Measurements from ENCODE around the gene C1orf105.

The C1orf105 gene

DNA sequence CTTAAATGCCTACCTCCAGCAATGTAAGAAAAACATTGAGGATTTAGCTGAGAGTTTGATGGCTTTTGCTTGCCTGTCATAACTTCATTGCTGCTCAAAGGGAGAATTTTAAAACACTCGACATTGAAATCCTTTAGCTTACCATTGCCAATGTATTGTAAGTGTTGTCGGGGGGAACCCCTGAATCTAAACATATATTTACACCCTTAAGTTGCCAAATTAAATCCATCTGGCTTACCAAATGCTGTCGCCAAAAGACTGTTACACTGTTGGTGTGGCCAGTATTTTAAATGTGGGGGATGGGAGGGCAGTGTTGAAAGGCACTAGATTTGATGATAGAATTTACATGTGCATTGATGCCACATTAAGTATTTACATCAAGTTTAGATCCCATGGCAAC, 24.9 kb upstream of the C1orf105 start:
- DNase-seq (ENCODE audit: low read depth in 2 of 2, low spot score in 1 of 2) = no peak

DNA sequence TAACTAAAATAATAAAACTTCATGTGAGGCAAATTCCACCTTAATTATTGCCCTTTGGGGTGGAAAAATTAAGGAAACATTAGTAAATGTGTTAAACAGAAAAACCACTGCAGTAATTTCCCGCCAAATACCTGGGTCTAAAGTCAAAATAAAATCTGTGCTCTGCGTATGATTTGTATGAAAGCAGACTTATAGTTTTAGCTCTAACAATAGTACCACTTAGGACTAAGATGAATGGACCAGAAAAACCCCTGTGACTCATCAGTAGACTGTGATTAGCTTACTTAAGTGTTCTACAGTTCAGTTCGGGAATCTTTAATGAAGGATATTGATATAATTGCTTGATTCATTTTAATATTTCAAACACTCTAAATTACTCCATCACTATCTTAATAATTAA, 23.3 kb upstream of the C1orf105 start:
- no peak for DNase-seq (ENCODE audit: low read depth in 2 of 2, low spot score in 1 of 2)

DNA sequence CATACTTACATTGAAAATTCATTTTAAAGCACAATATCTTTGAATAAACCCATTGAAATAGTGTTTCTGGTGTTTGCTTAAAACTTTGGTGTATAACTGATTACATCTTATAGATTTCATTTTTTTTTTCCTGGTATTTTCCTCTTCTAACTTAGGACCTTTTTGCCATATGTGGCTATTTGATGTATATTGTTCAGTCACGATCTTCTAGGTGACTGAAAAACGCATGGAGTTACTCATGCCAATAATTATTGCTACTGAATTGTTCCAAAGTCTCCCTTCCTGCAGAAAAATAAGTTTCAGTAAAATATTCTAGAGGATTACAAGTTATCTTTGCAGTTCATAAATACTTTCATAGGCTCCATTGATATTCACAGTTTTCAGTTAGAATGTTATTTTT, 22.9 kb upstream of the C1orf105 start:
- DNase-seq (ENCODE audit: low read depth in 2 of 2, low spot score in 1 of 2) = no peak

DNA sequence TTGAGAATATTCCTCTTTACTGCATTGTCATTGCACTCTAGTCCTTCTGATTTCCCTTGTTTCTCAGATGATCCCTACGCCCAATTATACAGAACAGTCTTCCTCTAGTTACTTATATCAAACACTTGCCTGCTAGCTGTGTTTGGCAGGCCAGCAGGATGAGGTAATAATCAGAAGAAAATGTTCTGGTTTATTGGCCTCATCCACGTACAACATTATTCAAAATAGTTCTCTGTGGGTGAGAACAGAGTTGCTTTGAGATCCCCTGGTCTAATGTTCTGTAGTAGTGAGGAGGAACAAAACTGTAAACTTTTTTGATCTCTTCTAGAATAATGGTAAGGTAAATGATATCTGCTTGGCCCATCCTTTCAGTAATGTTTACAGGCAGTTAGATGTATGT, 22.3 kb upstream of the C1orf105 start:
- no peak for DNase-seq (ENCODE audit: low read depth in 2 of 2, low spot score in 1 of 2)

DNA sequence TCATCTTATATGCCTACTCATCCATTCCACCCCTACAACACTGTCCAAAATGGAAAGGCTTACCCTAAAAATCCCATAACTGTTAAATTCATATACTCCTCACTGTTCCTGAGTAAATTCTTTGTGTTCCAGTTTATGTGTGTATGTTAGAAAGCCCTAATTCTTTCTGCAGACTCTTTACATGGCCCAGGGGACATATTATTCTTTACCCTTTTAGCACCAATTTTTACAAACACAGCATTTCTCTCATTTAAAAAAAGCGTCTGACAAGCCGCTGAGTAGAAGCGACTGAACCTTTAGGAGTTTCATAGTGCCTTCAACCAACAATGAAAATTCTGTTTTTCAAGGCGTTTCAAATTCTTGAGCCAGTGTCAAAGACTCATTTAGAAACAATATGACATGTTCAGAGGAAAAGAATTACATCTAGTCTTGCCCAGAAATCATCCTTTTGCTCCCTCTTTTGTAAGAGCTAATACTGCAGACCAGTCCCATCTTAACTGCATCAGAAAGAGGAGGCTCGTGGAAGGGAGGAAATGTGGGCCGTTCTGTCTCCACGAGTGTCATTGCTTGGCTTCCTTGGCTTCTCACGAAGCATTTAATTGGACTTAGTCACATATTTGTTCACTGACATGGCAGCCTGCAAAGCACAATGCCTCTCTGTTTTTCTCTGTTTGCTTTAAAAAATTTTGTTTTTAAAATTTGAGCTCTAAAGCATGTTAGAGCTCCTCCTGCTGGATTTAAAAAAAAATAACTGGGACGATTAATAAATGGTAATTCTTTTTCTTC, 21.3 kb upstream of the C1orf105 start:
- no peak for DNase-seq (ENCODE audit: low read depth in 2 of 2, low spot score in 1 of 2)

DNA sequence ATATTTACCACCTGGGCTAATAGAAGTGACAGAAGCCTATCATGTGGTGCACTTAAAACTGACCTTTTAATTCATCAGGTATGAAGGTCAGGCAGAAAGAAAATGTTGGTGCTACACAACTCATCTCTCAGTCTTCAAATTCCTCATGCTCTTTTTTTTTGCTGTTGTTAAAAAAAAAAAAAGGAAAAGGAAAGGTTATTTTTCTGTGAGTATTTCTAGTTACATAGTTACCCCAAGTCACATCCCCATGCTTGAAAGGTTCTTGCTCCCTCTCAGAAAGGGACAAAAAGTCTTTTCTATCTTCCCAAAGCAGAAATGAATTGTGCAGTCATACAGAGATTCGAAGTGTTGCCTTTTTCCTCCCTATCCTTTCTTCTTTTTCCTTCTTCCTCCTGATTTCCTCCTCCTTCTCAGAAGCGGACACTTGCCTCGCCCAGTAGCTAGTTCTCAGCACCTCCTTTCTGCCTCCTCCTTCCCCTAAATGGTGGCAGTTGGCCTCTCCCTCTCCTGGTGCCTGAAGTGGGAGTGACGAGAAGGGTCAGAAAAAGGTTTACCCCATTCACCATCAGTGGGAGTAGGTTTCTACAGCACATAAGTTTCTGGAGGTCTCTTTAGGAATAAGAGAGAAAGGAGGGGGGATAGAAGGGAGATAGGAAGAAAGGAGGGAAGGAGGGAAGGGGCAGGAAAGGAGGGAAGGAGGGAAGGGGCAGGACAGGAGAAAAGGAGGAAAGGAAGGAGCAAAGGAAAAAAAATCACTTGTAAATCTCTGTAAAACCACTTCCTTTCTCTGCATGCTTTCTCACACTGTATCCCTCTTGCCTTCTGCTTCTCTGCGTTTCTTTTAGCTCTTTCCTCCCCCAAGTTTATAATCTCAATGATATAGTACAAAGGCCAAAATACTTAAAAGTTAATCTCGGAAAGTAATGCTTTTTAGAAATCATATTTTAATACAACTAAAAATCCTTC, 20.4 kb upstream of the C1orf105 start:
- DNase-seq (ENCODE audit: low read depth in 2 of 2, low spot score in 1 of 2) = no peak

DNA sequence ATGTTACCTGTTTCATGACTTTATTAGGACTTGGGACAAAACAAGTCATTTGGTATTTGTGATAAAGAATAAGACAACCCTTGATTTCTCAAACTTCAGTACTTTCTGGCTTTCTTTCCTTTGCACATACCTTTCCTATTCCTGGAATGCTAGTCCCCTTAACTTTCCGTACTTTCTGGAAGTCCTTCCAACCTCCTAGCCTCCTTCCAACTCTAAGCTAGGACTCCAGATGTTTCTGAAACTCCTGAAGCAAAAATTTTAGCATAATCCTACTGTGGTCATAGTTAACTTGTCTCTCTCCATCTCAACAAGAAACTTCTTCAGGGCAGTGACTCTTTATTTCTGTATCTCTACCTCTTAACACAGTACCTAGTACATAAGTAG, 19.8 kb upstream of the C1orf105 start:
- DNase-seq (ENCODE audit: low read depth in 2 of 2, low spot score in 1 of 2) = no peak

DNA sequence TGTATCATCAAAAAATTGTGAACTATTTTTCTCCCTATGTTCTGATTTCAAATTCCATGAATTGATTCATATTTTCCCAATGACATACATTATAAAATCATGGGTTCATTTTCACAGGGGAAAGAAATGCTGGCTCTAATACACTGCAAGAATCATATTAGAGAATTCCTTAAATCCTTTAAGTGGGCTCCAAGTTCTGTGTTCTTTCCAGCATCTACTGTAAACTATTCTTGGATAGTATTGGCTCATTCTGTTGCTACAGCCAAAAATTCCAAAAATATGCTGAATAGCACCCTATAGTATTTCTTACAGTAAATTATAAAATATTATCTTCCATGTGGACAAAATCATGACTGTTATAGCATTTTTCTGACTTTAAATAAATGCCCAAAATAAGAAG, 19.0 kb upstream of the C1orf105 start:
- no peak for DNase-seq (ENCODE audit: low read depth in 2 of 2, low spot score in 1 of 2)

DNA sequence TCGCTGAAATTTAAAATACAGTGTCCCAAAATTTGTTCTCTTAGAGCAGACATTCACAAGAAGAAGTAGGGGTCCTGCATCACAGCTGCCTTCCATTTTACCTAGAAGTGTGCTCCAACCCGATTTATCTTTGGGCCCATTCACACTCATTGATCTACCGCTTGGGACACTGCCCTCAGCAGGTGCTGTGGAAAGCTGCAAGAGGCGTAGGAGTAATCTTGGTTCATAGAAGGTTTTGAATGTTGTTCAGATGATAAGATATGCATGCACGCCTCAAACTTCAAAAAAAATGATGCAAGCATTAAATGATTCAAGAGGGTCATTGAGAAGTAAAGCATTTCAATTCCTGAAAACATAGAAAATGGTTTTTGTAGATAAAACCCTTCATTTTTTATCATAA, 18.6 kb upstream of the C1orf105 start:
- DNase-seq (ENCODE audit: low read depth in 2 of 2, low spot score in 1 of 2) = no peak

DNA sequence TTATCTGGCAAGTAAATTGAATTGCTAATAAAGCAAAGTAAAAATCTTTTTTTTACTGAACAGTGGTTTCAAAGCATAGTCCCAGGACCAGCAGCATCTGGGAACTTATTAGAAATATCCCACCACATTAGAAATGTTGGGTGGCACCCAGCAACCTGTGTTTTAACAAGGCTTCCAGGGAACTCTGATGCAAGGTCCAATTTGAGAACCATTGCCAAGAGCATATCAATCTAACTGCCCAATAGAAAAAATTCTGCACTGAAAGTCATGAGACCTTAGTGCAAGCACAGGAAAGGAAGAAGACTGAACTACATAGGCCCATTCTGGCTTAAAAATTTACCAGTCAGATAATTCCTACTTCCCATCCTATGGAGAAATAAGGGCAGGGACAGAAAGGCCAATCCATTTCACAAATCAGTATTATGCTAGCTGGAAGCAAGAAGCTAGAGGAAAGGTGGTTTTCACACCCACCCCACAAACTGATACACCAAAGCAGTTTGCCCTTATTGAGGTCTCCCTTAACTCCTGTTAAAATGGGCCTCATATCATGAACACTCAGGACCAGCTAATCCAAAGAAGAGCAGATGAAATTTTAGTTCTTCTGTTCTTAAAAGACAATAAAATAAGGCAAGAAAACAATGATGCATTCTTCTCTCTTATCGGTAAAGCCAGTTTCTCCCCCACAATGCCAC, 17.5 kb upstream of the C1orf105 start:
- DNase-seq (ENCODE audit: low read depth in 2 of 2, low spot score in 1 of 2) = no peak

DNA sequence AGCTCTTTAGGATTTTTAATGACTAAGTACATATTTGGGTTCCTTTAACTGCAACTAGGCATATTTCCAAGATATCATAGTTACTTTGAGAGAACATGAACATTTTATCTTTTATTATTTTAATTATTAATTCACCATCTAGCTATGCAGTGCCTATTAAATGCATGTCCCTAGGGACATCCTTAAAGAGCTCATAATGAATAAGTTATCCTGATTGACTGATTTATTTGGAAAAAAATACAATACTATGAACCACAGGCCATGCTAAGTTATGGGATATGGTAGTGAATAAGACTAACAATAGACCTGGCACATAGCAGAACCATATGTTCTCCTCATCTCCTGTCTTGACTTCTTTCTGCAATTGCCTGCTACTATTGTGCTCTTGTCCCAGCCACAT, 16.4 kb upstream of the C1orf105 start:
- DNase-seq (ENCODE audit: low read depth in 2 of 2, low spot score in 1 of 2) = no peak

DNA sequence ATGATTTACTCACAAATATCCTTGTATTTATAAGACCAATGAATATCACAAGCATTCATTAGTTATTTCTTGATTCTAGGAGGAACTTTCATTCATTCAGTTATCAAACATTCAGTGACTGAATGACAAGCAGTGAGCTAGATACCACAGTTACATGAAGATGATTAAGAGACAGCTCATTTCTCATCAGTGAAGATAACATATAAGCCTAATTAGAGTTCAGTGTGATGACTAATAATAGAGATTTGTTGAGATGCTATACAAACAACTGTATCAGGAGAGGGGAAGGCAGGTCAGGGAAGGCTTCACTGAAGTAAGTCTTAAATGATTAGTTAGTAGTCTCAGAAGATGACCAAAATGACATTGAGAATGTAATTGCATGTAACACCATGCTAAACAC, 14.6 kb upstream of the C1orf105 start:
- DNase-seq (ENCODE audit: low read depth in 2 of 2, low spot score in 1 of 2) = no peak

DNA sequence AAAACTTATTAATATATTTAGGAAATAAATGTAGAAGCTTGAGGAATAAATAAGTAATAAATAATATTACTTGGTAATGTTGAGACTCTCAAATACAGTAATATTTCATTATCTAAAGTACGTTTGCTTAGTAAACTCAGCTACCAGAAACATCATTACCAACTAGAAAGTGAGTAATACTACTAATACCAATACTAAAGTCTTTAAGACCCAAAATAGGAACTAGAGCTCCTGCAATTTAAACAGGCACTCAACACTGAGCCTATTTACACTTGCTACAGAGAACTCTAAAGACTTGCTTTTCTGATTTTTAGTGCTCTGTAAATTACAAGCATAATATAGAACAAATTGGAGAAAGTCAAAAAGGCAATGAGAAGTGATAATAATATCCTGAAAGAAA, 13.5 kb upstream of the C1orf105 start:
- no peak for DNase-seq (ENCODE audit: low read depth in 2 of 2, low spot score in 1 of 2)

DNA sequence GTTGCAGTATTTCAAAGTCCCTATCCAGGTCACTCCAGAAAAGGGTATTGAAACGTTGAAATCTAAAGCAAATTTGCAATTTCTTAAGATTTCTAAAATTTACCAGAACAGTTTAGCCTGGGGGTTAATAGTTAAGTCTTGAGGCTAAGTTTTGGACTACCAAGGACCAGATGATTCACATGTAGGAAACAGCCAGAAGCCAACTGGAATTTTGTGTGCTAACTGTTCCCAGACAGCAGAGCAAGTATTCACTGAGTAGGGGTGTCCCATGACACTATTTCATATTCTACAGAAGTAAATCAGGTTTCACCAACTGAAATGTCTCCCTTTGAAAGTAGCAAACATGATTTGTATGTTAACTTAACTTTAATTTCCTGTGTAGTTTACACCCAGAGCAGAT, 11.5 kb upstream of the C1orf105 start:
- DNase-seq (ENCODE audit: low read depth in 2 of 2, low spot score in 1 of 2) = no peak

DNA sequence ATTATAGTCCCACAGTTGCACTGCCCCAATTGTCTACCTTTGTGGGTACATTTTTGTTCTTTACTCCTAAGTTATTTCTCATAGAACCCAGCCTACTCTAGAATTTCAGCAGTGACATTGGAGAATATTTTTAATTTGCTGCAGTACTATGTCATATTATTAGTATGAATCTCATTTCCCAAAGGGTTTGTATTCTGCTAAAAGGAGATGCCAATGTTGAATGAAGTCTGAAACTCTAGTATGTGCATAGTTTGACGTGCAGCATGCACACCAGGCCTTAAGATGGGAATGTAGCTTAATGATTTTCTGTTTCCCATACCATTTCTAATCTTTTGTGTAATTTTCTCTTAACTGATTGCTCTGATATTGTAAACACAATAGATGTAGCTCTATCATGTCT, 10.5 kb upstream of the C1orf105 start:
- DNase-seq (ENCODE audit: low read depth in 2 of 2, low spot score in 1 of 2) = no peak

DNA sequence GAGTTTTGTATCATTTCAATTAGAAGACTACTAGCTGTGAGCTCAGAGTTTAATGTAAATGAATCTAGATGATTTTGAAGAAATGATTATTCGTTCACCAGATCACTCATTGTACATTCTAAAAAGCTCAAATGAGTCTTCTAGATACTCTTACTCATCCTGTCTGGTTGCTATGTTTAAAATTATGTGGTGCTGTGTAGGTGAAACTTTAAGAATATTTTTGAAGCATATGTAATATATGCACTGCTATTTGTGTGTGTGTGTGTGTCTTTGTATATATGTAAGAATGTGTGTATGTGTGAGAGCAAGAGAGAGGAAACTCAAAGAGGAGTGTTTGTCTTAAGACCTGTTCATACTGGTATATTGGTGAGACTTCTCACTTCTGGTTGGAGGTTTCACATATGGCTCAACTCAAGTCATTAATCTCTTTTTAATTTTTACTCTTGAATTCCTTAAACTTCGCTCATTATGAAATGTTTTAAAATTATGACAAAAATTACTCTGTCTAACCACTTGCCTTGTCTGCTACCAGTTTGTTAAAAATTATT, 8.6 kb upstream of the C1orf105 start:
- no peak for DNase-seq (ENCODE audit: low read depth in 2 of 2, low spot score in 1 of 2)

DNA sequence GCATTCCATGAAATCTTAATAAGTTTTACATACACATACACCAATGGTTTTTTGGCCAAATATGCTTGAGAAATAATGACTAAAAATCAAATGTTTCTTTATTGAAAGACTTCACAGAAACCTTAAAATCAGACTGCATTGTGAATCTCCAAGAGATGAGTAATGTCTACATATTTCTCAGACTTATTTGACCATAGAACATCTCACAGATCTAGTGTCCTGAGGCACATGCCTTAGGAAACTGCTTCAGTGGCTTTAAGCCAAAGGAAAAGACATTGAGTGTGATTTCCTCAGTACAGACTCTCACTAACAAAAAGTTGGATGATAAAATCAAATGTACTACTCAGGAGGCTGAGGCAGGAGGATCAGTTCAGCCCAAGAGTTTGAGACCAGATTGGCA, 6.2 kb upstream of the C1orf105 start:
- no peak for DNase-seq (ENCODE audit: low read depth in 2 of 2, low spot score in 1 of 2)

DNA sequence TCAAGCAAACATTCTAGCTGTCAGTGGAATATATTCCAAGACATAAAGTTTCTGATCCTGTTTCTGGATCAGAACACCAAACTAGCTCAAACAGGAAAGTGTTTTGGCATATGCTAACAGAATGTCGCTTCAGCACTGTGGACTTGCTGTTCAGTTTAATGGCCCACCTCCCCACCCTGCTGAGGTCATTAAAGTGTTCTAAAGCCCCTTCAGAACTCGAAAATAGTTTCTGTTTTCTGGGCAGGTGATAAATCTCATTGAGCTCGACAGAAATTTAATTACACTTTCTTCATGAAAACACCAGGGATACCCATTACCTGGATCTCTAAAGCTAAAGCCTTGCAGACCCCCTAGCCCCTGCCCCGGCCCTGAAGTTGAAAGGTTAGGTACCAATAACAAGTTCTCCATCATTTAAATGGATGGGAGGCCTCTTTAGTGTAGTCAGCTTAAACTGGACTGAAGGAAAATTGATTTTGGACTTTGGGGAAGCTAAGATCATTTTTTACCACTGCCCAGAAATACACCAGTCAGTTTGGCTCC, 3.9 kb upstream of the C1orf105 start:
- DNase-seq (ENCODE audit: low read depth in 2 of 2, low spot score in 1 of 2) = no peak

DNA sequence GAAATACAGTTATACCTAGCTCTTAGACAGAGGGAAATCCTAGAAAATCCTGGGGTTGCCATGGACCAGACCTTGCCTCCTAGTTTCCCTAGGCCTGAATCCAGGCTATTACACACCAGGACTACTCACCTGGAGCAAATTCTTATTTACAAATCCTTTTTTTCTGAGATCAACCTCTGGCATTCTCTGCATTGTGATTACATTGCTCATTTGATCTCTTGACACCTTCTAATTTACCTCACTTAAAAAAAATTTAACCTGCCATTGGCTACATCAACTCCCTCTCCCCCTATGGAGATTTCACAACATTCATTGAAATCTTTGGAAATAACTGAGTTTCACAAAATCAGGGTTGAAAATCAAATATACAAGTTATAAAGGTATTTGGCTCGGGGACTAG, 2.9 kb upstream of the C1orf105 start:
- DNase-seq (ENCODE audit: low read depth in 2 of 2, low spot score in 1 of 2) = no peak

DNA sequence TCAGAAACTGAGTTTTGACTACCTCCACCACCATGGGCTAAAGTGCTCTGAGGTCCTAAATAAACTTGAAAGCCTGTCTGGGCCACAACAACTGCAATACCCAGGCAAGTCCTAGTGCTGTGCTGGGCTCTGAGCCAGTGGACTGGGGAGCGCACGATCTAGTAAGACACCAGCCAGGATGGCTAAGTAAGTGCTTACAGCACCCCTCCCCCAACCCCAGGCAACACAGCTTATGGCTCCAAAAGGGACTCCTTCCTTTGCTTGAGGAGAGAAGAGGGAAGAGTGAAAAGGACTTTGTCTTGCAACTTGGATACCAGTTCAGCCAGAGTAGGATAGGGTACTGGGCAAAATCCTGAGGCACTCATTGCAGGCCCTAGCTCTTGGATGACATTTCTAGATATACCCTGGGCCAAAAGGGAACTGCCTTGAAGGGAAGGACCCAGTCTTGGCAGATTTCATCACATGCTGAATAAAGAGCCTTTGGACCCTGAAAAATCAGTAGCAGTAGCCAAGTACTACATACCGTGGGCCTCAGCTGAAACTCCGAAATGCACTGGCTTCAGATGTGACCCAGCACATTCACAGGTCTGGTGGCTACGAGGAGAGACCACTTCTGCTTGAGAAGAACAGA, 1.6 kb downstream of the C1orf105 start:
- DNase-seq (ENCODE audit: low read depth in 2 of 2, low spot score in 1 of 2) = no peak

DNA sequence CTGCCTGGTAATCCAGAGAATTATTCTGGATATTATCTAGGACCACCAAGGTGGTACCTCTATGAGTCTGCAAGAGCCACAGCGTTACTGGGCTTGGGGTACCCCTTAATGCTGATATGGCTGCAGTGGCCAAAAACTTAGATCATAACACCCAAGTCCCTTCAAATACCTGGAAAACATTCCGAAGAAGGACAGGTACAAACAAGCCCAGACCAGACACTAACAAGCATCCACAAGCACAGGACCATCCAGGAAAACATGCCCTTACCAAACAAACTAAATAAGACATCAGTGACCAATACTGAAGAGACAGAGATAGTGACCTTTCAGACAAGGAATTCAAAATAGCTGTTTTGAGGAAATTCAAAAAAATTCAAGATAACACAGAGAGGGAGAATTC, 2.9 kb downstream of the C1orf105 start:
- no peak for DNase-seq (ENCODE audit: low read depth in 2 of 2, low spot score in 1 of 2)

Measured in stimulated activated CD8-positive, alpha-beta memory T cell treated with anti-CD3 and anti-CD28 coated beads, Interleukin-4, amount 100 ng/mL, for 1 hour (primary cell).